ENCODE measurements around the gene GNAO1. TPM values are rescaled to one million over a fixed set of nuclear protein-coding genes. Genes with fewer than 3 reads are reported as not detected.
"Not testable (repeated sequence)": the region's sequence is repeated elsewhere in the genome, so short reads cannot be mapped to it uniquely, and the experiment has no call there.

Gene GNAO1
- total and polyA plus RNA-seq, 8 donors = 1.2 to 13.4 (median 4.8) TPM

DNA sequence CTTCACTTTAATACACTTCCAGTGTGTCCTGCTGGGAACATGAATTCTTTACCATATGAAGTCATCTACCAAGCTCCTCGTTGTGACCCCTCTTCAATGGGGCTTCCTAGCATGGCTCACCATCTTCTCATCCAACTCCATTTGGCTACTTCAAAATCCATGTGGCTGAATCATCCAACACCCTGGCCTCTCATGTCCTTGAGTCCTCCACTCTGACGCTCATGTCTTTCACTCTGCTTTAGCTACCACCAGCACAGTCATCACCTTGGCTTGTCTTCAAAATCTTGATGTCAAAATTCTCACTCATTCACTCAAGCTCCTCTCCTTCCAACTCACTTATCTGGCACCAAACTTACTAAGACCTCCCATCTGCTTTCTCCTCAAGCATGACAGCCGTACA is 198.3 kb downstream of the GNAO1 start:
- Histone ChIP-seq H3K36me3 (peaks cover 0 to 45% (median 13%) of the 10 kb centered on the region in 3 donors), H3K9me3 (no peaks in the 10 kb centered on the region), H3K4me3 (no peak overlapping the region), H3K4me1 (no peaks in the 10 kb centered on the region), H3K27me3 (no peaks in the 10 kb centered on the region), H3K27ac (no peak overlapping the region)
- ATAC-seq = no peak
- intact Hi-C loops (cut with DNase I) = no loop called here
- TF ChIP-seq, protein P1, sequence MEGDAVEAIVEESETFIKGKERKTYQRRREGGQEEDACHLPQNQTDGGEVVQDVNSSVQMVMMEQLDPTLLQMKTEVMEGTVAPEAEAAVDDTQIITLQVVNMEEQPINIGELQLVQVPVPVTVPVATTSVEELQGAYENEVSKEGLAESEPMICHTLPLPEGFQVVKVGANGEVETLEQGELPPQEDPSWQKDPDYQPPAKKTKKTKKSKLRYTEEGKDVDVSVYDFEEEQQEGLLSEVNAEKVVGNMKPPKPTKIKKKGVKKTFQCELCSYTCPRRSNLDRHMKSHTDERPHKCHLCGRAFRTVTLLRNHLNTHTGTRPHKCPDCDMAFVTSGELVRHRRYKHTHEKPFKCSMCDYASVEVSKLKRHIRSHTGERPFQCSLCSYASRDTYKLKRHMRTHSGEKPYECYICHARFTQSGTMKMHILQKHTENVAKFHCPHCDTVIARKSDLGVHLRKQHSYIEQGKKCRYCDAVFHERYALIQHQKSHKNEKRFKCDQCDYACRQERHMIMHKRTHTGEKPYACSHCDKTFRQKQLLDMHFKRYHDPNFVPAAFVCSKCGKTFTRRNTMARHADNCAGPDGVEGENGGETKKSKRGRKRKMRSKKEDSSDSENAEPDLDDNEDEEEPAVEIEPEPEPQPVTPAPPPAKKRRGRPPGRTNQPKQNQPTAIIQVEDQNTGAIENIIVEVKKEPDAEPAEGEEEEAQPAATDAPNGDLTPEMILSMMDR (IDR thresholded peaks at IDR 0.05) = no peak
- FAIRE-seq = no peak
- 92 to 99% methylated on average over 3 of the region's 3 CpGs for WGBS, 2 donors
- no peak for DNase-seq

DNA sequence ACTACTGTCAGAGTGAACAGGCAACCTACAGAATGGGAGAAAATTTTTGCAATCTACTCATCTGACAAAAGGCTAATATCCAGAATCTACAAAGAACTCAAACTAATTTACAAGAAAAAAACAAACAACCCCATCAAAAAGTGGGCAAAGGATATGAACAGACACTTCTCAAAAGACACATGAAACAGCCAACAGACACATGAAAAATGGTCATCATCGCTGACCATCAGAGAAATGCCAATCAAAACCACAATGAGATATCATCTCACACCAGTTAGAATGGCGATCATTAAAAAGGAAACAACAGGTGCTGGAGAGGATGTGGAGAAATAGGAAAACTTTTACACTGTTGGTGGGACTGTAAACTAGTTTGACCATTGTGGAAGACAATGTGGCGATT is 205.4 kb downstream of the GNAO1 start:
- ATAC-seq; FAIRE-seq; H3K4me1 ChIP-seq; H3K9me3 ChIP-seq; intact Hi-C loops (cut with DNase I); DNase-seq; H3K4me3 ChIP-seq; H3K27ac ChIP-seq; H3K27me3 ChIP-seq: not testable (repeated sequence)
- whole genome bisulfite sequencing, 2 donors = 85 to 98% methylated on average over 3 of the region's 3 CpGs
- H3K36me3 ChIP-seq = peaks cover 0 to 16% (median 0%) of the 10 kb centered on the region in 3 donors

DNA sequence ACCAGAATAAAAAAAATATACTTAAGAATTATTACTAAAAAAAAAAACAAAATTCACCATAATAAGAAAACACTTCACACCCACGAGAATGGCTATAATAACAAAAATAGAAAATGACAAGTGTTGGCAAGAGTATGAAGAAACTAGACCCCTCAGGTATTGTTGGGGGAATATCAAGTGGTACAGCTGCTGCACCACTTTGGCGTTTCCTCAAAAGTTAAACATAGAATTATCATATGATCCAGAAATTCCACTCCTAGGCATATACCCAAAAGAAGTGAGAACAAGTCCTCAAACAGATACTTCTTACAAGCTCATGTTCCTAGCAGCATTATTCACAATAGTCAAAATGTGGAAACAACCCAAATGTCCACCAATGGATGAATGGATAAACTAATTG is 207.8 kb downstream of the GNAO1 start:
- FAIRE-seq (no peak), DNase-seq (no peak), ATAC-seq (no peak)
- H3K9me3 ChIP-seq = no peaks in the 10 kb centered on the region
- 67 to 77% methylated on average over 2 of the region's 2 CpGs for WGBS, 2 donors
- H3K4me3 ChIP-seq = no peak overlapping the region
- H3K27me3 ChIP-seq = no peaks in the 10 kb centered on the region
- H3K36me3 ChIP-seq = peaks cover 0 to 35% (median 0%) of the 10 kb centered on the region in 3 donors
- H3K4me1 ChIP-seq = no peaks in the 10 kb centered on the region
- no peak overlapping the region for H3K27ac ChIP-seq
- TF ChIP-seq, protein P1 (IDR thresholded peaks at IDR 0.05) = no peak
- intact Hi-C loops (cut with DNase I) = no loop called here

GRCh38 chr16:56399486-56399885 is 208.2 kb downstream of the GNAO1 start:
- FAIRE-seq = no peak
- peak in 2 of 4 donors; percentile 51 to 59 for ATAC-seq
- no peaks in the 10 kb centered on the region for H3K9me3 ChIP-seq
- H3K27me3 ChIP-seq = no peaks in the 10 kb centered on the region
- no peak for DNase-seq
- H3K36me3 ChIP-seq = peaks cover 0 to 40% (median 3%) of the 10 kb centered on the region in 3 donors
- H3K27ac ChIP-seq = no peak overlapping the region
- WGBS, 2 donors = 90 to 94% methylated on average over 2 of the region's 2 CpGs
- TF ChIP-seq, protein P1 (IDR thresholded peaks at IDR 0.05) = no peak
- no peak overlapping the region for H3K4me3 ChIP-seq
- intact Hi-C loops (cut with DNase I) = no loop called here
- H3K4me1 ChIP-seq = no peaks in the 10 kb centered on the region

DNA sequence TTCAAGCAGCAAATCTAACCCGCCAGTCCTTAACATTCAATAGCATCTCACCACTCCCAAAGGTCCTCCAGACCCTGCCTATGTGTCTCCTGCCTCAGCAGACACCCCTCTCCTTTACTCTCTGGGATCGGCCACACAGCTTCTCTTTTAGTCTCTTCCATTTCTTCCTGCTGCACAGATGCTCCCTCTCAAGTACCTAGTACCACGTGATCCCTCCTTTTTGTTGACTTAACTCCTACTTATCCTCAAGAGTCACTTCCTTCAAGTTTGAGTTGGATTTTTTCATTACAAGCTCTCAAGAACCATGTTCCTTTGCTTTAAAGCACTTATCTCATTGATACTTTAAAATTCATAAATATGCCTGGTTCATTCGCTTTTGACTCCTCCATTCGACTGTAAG is 209.2 kb downstream of the GNAO1 start:
- no peak overlapping the region for H3K27ac ChIP-seq
- 78 to 90% methylated on average over 5 of the region's 5 CpGs for WGBS, 2 donors
- FAIRE-seq (no peak), ATAC-seq (no peak), DNase-seq (no peak)
- intact Hi-C loops (cut with DNase I) = no loop called here
- H3K4me1 ChIP-seq = no peaks in the 10 kb centered on the region
- no peak overlapping the region for H3K4me3 ChIP-seq
- TF ChIP-seq, protein P1 (IDR thresholded peaks at IDR 0.05) = no peak
- H3K27me3 ChIP-seq = no peaks in the 10 kb centered on the region
- peaks cover 0 to 46% (median 6%) of the 10 kb centered on the region in 3 donors for H3K36me3 ChIP-seq
- H3K9me3 ChIP-seq = no peaks in the 10 kb centered on the region
